ENCODE data around the gene PTGDS.

The PTGDS gene

DNA sequence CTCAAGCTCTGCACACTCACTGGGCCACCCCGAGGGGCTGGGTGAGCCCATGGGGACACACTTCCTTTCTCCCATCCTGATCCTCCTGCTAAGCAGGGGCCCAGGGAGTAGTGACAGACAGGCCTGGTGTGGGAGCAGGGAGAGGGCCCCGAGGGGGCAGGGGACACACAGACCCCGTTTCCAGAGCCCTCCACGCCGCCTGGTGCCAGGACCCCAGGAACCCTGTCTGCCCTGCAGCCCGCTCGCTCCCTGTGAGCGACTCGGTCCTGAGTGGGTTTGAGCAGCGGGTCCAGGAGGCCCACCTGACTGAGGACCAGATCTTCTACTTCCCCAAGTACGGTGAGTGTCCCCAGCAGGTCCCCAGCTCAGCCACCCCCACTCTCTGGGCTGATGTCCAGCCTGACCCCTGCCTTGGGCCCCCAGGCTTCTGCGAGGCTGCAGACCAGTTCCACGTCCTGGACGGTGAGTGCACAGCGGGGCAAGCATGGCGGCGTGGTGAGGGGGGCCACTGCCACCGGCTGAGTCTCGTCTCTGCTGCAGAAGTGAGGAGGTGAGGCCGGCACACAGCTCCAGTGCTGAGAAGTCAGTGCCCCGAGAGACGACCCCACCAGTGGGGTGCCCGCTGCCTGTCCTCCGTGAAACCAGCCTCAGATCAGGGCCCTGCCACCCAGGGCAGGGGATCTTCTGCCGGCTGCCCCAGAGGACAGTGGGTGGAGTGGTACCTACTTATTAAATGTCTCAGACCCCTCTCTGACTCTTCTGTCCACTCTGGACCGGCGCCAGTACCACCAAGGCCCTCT, 30.9 kb upstream of the PTGDS start:
- H3K27ac ChIP-seq (ENCODE audit: low read depth, low read length, severe bottlenecking) = no peak overlapping the region
- H3K36me3 ChIP-seq (ENCODE audit: control insufficient read depth, insufficient read depth, low read length) = peaks cover 18% of the 10 kb centered on the region
- 91 to 92% methylated on average over 21 to 24 of the region's 27 CpGs for WGBS, 2 experiments (ENCODE audit: insufficient coverage in 2 of 2)
- no peak overlapping the region for H3K4me3 ChIP-seq (ENCODE audit: extremely low read depth, insufficient read depth, low read length, poor library complexity, severe bottlenecking)
- H3K9me3 ChIP-seq (ENCODE audit: control insufficient read depth, low read length) = no peaks in the 10 kb centered on the region
- H3K4me1 ChIP-seq (ENCODE audit: control insufficient read depth, insufficient read depth, low read length, poor library complexity, severe bottlenecking) = peaks cover 4% of the 10 kb centered on the region

DNA sequence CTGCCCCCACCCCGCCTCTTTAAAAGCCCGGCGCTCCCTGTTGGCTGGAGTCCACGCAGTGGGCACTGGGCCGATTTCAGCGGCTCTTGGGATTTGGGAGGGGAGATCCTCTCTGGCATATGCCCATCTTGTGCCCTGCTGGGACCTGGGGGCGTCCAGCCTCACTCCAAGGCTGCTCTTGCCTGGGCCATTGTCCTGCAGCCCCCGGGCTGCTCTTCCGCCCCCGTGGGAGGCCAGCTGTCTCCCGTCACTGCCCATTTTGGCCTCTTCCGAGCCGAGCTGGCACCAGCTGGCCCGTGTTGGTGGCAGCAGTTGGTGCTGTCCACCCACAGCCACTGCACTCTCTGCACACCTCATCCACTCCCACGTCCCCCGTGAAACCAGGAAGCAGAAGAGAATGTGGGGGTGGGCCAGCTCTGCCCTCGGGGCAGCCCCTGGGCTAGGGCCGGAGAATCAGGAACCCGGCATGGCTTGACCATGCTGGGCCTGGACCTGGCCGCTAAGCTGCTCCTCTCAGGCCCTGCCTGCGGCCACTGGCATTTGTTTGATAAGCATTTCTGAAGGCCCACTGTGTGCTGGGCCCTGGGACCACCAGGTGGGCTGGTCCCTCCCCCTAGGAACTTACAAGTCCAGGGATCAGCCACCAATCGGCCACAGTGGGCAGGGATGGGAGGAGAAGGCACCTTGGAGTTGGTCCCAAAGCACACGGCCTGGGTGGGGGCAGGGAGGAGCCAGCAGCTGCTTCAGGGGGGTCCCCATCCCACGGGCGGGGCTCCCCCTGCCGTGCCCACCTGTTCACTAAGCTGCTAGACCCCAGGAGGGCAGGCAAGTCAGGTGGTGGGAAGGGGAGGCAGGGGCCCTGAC, 30.0 kb upstream of the PTGDS start:
- Histone ChIP-seq H3K4me3 (ENCODE audit: extremely low read depth, insufficient read depth, low read length, poor library complexity, severe bottlenecking) (no peak overlapping the region), H3K27ac (ENCODE audit: low read depth, low read length, severe bottlenecking) (no peak overlapping the region), H3K36me3 (ENCODE audit: control insufficient read depth, insufficient read depth, low read length) (peaks cover 10% of the 10 kb centered on the region), H3K4me1 (ENCODE audit: control insufficient read depth, insufficient read depth, low read length, poor library complexity, severe bottlenecking) (peaks cover 4% of the 10 kb centered on the region), H3K9me3 (ENCODE audit: control insufficient read depth, low read length) (no peaks in the 10 kb centered on the region)
- 80 to 88% methylated on average over 15 to 21 of the region's 26 CpGs for WGBS, 2 experiments (ENCODE audit: insufficient coverage in 2 of 2)

DNA sequence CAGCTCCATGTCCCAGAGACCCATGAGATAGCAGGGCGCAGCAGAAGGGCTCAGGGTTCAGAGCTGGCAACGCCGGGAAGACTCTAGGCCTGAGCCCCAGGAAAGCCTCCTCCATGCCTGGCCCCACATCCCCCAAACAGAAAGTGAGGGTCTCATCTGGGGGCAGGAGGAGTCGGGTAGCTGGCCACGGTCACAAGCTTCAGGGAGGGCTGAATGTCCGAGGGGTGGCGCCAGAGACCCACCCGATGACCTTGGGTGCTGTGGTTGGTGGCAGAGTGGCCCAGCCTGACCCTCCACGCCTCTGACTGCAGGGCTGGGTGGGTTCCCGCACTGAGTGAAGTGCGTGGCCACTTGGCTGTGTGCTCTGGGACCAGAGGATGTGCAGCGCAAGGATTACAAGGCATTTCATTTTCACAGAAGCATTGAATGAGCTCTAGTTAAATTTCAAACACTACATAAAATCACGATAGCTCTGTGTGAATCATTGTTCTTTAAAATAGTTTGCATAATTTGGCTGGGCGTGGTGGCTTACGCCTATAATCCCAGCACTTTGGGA, 29.3 kb upstream of the PTGDS start:
- Histone ChIP-seq H3K9me3 (ENCODE audit: control insufficient read depth, low read length) (no peaks in the 10 kb centered on the region), H3K4me3 (ENCODE audit: extremely low read depth, insufficient read depth, low read length, poor library complexity, severe bottlenecking) (no peak overlapping the region), H3K27ac (ENCODE audit: low read depth, low read length, severe bottlenecking) (no peak overlapping the region), H3K4me1 (ENCODE audit: control insufficient read depth, insufficient read depth, low read length, poor library complexity, severe bottlenecking) (no peaks in the 10 kb centered on the region), H3K36me3 (ENCODE audit: control insufficient read depth, insufficient read depth, low read length) (peaks cover 3% of the 10 kb centered on the region)
- WGBS, 2 experiments (ENCODE audit: insufficient coverage in 2 of 2) = 62 to 66% methylated on average over 9 to 14 of the region's 15 CpGs

DNA sequence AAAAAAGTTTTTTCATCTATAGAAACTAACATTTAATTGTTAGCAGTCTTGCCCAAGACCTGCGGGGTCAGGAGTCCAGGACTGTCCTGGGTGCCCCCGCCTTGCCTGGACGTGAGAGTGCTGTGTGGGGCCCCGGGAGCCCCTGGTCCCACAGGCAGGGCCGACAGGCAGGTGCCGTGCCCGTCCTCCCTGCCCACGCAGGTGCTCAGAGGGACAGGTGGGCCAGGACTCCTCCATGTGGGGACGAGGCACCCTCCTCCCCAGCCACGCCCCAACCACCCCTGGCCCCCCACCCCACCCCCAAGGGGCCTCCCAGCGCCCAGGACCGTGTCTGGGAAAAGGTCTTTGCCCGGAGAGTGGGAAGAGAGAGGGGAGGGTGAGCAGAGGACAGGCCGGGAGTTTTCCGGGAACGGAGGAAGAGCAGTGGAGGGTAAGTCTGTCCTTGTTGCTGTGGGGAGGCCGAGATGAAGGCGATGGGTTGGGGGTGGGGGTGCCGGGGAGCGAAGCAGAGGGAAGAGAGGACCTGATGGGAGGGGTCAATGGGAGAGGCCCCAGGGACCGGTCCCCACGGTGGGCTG, 28.0 kb upstream of the PTGDS start:
- Histone ChIP-seq H3K4me1 (ENCODE audit: control insufficient read depth, insufficient read depth, low read length, poor library complexity, severe bottlenecking) (no peaks in the 10 kb centered on the region), H3K4me3 (ENCODE audit: extremely low read depth, insufficient read depth, low read length, poor library complexity, severe bottlenecking) (peak overlapping the region; percentile 34), H3K36me3 (ENCODE audit: control insufficient read depth, insufficient read depth, low read length) (no peaks in the 10 kb centered on the region), H3K9me3 (ENCODE audit: control insufficient read depth, low read length) (no peaks in the 10 kb centered on the region), H3K27ac (ENCODE audit: low read depth, low read length, severe bottlenecking) (no peak overlapping the region)
- WGBS, 2 experiments (ENCODE audit: insufficient coverage in 2 of 2) = 31 to 40% methylated on average over 6 to 18 of the region's 22 CpGs

DNA sequence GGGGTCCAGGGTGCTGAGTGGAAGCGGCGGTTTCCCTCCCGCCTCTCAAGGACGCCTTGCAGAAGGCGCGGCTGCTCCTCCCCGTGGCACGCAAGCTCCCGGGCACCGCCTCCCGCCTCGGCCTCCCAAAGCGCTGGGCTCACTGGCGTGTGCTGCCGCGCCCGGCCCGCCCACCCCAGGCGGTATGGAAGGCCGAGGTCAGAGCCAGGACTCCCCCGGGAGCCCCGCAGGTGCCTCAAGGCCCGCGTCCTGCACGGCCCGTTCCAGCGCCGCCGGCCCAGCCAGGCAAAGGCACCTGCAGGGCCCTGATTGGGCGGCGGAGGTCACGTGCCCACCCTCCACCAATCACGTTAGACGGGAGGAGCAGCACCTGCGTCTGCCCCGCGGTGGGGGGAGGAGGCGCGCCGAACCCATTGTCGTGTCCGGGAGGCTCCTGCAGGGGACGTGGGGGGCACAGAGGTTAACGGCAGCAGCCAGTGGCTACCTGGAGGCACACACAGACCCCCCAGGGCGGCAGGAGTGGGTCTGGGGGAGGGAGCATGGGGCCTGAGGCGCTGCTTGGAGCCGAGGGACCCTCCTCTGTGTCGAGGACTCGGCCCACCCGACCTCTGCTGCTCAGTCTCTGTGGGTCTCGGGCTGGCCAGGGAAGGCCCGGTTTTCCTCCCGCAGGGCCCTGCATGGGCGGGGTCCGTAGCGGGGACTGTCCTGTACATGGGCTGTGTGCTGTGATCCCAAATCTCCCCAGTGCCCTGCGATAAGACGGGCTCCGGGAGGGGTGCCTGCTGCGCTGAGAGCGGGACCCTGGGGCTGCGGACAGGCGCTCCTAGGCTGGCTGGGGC, 27.3 kb upstream of the PTGDS start:
- Histone ChIP-seq H3K9me3 (ENCODE audit: control insufficient read depth, low read length) (no peaks in the 10 kb centered on the region), H3K27ac (ENCODE audit: low read depth, low read length, severe bottlenecking) (no peak overlapping the region), H3K36me3 (ENCODE audit: control insufficient read depth, insufficient read depth, low read length) (no peaks in the 10 kb centered on the region), H3K4me3 (ENCODE audit: extremely low read depth, insufficient read depth, low read length, poor library complexity, severe bottlenecking) (peak overlapping the region; percentile 34), H3K4me1 (ENCODE audit: control insufficient read depth, insufficient read depth, low read length, poor library complexity, severe bottlenecking) (no peaks in the 10 kb centered on the region)
- WGBS, 2 experiments (ENCODE audit: insufficient coverage in 2 of 2) = 7 to 10% methylated on average over 46 to 56 of the region's 63 CpGs

DNA sequence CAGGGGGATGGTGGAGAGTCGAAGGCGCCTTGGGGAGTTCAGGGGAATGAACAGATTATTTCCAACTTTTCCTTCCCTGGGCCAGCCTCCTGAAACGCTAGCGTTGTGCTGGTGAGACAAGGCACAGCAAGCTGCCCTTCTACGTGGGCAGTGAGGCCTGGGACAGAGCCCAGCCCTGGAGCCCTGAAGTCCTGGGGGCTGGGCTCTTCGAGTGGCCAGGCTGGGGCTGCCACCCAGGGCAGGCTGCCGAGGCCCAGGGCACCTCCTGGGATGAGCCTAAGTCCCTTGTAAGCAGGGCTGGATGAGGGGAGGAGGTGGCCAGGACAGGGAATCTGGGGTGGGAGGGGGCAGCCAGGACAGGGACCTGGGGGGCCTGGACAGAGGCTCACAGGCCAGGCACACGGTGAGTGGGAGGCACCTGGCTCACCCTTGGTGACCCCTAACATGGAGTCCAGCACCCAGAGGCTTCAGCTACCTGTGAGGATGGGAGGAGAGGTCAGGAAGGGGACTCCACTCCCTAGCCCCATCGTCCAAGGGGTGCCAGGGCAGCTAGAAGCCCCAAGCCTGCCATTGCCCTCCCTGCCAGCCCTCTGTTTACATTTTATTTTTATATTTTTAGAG, 26.5 kb upstream of the PTGDS start:
- Histone ChIP-seq H3K4me3 (ENCODE audit: extremely low read depth, insufficient read depth, low read length, poor library complexity, severe bottlenecking) (peak overlapping the region; percentile 34), H3K36me3 (ENCODE audit: control insufficient read depth, insufficient read depth, low read length) (no peaks in the 10 kb centered on the region), H3K27ac (ENCODE audit: low read depth, low read length, severe bottlenecking) (no peak overlapping the region), H3K9me3 (ENCODE audit: control insufficient read depth, low read length) (no peaks in the 10 kb centered on the region), H3K4me1 (ENCODE audit: control insufficient read depth, insufficient read depth, low read length, poor library complexity, severe bottlenecking) (no peaks in the 10 kb centered on the region)
- 59 to 63% methylated on average over 8 of the region's 9 CpGs for WGBS, 2 experiments (ENCODE audit: insufficient coverage in 2 of 2)

DNA sequence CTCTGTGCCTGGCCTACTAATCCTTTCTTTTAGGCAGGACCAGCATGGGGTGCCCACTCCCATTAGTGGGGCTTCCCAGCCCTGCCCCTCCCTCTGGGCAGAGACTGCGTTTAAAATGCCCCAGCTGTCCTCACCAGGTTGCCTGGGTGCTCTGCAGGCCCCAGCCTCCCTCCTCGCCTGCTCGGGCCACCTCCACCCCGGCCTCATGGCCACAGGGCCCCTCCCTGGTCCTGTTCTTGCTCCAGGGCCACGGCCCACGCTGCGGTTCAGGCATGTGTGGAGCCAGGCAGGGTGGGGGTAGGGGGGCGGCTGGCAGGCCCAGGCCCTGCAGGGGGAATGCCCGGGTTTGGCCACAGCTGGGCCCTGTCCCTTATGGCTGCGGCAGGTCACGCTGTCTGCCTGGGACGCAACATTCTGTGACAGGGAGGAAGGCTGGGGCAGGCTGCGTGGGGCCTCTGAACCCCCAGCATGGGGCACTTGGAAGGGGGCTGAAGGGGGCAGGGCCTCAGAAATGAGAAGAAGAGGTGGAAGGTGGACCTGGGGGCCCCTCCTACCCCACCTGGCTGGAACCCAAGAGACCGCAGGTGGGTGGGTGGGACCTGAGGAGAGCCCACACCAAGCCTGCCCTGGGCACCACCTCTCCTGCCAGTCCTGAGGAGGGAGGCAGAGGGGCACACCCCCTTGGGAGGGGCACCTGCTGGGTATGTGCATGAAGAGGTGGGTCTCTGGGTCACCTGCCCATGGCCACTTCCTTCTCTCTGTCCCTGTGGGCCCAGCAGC, 25.6 kb upstream of the PTGDS start, which contains the start of gene LCN12:
Gene LCN12, plus strand, starts transcription at position 733 of the 780 bp plus-strand sequence. CDS start 55 bp downstream, outside the sequence.
- Histone ChIP-seq H3K27ac (ENCODE audit: low read depth, low read length, severe bottlenecking) (no peak within 1 kb of the TSS), H3K4me3 (ENCODE audit: extremely low read depth, insufficient read depth, low read length, poor library complexity, severe bottlenecking) (no peak within 1 kb of the TSS), H3K9me3 (ENCODE audit: control insufficient read depth, low read length) (peaks cover 3% of the 10 kb centered on the region), H3K36me3 (ENCODE audit: control insufficient read depth, insufficient read depth, low read length) (no peaks in the 10 kb centered on the region), H3K4me1 (ENCODE audit: control insufficient read depth, insufficient read depth, low read length, poor library complexity, severe bottlenecking) (no peaks in the 10 kb centered on the region)
- WGBS, 2 experiments (ENCODE audit: insufficient coverage in 2 of 2) = 86% methylated on average over 7 to 13 of the region's 14 CpGs

DNA sequence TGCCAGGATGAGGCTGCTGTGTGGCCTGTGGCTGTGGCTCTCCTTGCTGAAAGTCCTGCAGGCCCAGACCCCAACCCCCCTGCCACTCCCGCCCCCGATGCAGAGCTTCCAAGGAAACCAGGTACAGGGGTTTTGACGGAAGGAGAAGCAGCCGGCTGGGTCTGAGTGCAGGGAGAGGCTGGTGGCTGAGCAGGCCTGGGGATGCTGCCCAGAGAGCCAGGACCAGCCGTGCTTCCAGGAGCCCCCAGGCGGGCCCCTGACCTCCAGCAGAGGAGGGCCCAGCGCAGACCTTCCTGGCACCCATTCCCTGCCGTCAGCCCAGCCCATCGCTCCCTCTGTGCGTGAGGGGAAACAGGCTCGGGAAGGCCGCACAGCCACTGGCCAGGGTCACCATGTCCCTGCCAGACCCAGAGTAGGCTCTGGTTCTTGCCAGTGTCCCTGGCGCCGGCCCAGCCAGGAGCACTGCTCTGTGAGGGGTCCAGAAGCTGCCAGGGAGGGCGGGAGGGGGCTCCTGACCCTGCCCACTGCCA, 24.9 kb upstream of the PTGDS start:
- Histone ChIP-seq H3K9me3 (ENCODE audit: control insufficient read depth, low read length) (peaks cover 3% of the 10 kb centered on the region), H3K4me3 (ENCODE audit: extremely low read depth, insufficient read depth, low read length, poor library complexity, severe bottlenecking) (no peak overlapping the region), H3K27ac (ENCODE audit: low read depth, low read length, severe bottlenecking) (no peak overlapping the region), H3K4me1 (ENCODE audit: control insufficient read depth, insufficient read depth, low read length, poor library complexity, severe bottlenecking) (no peaks in the 10 kb centered on the region), H3K36me3 (ENCODE audit: control insufficient read depth, insufficient read depth, low read length) (no peaks in the 10 kb centered on the region)
- WGBS, 2 experiments (ENCODE audit: insufficient coverage in 2 of 2) = 86 to 87% methylated on average over 11 of the region's 15 CpGs
